Measurements from ENCODE around the gene SLC6A1.

DNA sequence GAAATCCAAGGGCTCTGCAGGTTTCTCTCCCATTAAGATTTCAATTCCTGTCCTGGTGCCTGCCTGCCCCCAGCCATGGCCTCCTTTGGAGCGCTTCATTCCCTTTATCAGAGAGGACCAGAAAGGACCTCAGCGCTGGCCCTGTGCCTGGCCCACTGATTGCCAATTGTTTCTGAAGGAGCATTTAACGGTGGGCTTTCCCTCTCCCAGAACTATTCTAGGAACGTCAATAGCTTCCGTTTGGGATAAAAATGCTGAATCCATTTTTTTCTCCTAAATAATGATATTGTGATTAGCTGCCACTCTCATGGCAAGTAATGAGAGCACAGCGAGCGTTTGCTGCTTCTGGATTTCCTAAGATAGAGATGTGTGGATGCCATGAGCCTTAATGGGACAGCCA is 12.2 kb upstream of the SLC6A1 start:
- TF ChIP-seq RAD21 (conservative IDR thresholded peaks at IDR 0.05 in 1 of 2, IDR thresholded peaks at IDR 0.05 in 1 of 2) = no peak
- no peak for TF ChIP-seq CEBPB (IDR thresholded peaks at IDR 0.05)
- TF ChIP-seq, protein P1, sequence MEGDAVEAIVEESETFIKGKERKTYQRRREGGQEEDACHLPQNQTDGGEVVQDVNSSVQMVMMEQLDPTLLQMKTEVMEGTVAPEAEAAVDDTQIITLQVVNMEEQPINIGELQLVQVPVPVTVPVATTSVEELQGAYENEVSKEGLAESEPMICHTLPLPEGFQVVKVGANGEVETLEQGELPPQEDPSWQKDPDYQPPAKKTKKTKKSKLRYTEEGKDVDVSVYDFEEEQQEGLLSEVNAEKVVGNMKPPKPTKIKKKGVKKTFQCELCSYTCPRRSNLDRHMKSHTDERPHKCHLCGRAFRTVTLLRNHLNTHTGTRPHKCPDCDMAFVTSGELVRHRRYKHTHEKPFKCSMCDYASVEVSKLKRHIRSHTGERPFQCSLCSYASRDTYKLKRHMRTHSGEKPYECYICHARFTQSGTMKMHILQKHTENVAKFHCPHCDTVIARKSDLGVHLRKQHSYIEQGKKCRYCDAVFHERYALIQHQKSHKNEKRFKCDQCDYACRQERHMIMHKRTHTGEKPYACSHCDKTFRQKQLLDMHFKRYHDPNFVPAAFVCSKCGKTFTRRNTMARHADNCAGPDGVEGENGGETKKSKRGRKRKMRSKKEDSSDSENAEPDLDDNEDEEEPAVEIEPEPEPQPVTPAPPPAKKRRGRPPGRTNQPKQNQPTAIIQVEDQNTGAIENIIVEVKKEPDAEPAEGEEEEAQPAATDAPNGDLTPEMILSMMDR (IDR thresholded peaks at IDR 0.05) = no peak
- no peak for TF ChIP-seq POLR2A (IDR thresholded peaks at IDR 0.05; ENCODE audit: low read length)
- TF ChIP-seq, protein P2, sequence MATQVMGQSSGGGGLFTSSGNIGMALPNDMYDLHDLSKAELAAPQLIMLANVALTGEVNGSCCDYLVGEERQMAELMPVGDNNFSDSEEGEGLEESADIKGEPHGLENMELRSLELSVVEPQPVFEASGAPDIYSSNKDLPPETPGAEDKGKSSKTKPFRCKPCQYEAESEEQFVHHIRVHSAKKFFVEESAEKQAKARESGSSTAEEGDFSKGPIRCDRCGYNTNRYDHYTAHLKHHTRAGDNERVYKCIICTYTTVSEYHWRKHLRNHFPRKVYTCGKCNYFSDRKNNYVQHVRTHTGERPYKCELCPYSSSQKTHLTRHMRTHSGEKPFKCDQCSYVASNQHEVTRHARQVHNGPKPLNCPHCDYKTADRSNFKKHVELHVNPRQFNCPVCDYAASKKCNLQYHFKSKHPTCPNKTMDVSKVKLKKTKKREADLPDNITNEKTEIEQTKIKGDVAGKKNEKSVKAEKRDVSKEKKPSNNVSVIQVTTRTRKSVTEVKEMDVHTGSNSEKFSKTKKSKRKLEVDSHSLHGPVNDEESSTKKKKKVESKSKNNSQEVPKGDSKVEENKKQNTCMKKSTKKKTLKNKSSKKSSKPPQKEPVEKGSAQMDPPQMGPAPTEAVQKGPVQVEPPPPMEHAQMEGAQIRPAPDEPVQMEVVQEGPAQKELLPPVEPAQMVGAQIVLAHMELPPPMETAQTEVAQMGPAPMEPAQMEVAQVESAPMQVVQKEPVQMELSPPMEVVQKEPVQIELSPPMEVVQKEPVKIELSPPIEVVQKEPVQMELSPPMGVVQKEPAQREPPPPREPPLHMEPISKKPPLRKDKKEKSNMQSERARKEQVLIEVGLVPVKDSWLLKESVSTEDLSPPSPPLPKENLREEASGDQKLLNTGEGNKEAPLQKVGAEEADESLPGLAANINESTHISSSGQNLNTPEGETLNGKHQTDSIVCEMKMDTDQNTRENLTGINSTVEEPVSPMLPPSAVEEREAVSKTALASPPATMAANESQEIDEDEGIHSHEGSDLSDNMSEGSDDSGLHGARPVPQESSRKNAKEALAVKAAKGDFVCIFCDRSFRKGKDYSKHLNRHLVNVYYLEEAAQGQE (IDR thresholded peaks at IDR 0.05) = no peak
- TF ChIP-seq RCOR1 (IDR thresholded peaks at IDR 0.05; ENCODE audit: low read depth, low read length) = no peak
- no peak for TF ChIP-seq NPAS2 (CRISPR knock-in tag; IDR thresholded peaks at IDR 0.05; ENCODE audit: borderline replicate concordance)
- no peak for TF ChIP-seq EP300 (IDR thresholded peaks at IDR 0.05)
- TF ChIP-seq MAFK (IDR thresholded peaks at IDR 0.05; ENCODE audit: partially characterized antibody) = no peak

Data from A549 (cell line).